Heart right ventricle (tissue), 16 donors: ENCODE measurements around the gene NMT1. TPM values are rescaled to one million over a fixed set of nuclear protein-coding genes. Genes with fewer than 3 reads are reported as not detected.
A peak's percentile ranks its signal among the peaks of the same experiment; 100 is the strongest.

Experiments used
- ATAC-seq, 8 donors: fragments of 200-7000 bp; cut with Tn5 transposase; one replicate each; pipeline ENCODE4 v1.9.1; 2020; ENCODE audit warnings: mild to moderate bottlenecking in 8 of 8, moderate library complexity in 8 of 8, moderate number of reproducible peaks in 1 of 8
- DNase-seq, 2 donors: peaks; one replicate each; pipeline ENCODE4 v3.0.0-alpha.2; 2020
- H3K27ac ChIP-seq, 10 donors: fragments of 200-600 bp; sonication (generic) in 2 of 10; one replicate each; pipeline versions ENCODE4 v1.5.0 to v1.8.0; 2020 to 2022; ENCODE audit warnings: mild to moderate bottlenecking in 3 of 10
- H3K27me3 ChIP-seq, 7 donors: fragments of 200-600 bp; one replicate each; pipeline ENCODE4 v1.8.0; 2021 to 2022; ENCODE audit warnings: mild to moderate bottlenecking in 2 of 7
- H3K36me3 ChIP-seq, 9 donors: fragments of 200-600 bp; sonication (generic) in 1 of 9; one replicate each; pipeline versions ENCODE4 v1.5.0 to v1.8.0; 2020 to 2022; ENCODE audit warnings: mild to moderate bottlenecking in 2 of 9
- H3K4me1 ChIP-seq, 9 donors: fragments of 200-600 bp; sonication (generic) in 1 of 9; one replicate each; pipeline versions ENCODE4 v1.5.0 to v1.8.0; 2020 to 2022; ENCODE audit warnings: mild to moderate bottlenecking in 4 of 9
- H3K4me3 ChIP-seq, 10 donors: fragments of 200-600 bp; sonication (generic) in 2 of 10; one replicate each; pipeline versions ENCODE4 v1.5.0 to v1.8.0; 2020 to 2022; ENCODE audit warnings: mild to moderate bottlenecking in 7 of 10, moderate library complexity in 2 of 10
- H3K9me3 ChIP-seq, 11 donors: fragments of 200-600 bp in 10 of 11; sonication (generic) in 2 of 11; one replicate each; pipeline versions ENCODE4 v1.5.0 to v1.8.0; 2013 to 2022; ENCODE audit warnings: mild to moderate bottlenecking in 2 of 11, control low read depth in 1 of 11, moderate library complexity in 1 of 11
- WGBS, 2 donors: extraction: QIAGEN DNeasy Blood & Tissue Kit; methylation state at CpG; one replicate each; pipeline ENCODE4 v1.1.7; 2013; ENCODE audit warnings: inconsistent platforms in 1 of 2; 5-methylcytosine and 5-hydroxymethylcytosine counted together
- intact Hi-C, 10 donors: fragments of 100-400 bp; cut with DNase I; formaldehyde crosslinking; loops; one replicate each; pipeline versions ENCODE4 v1.11.1 to v1.14.2; 2022
- polyA plus RNA-seq, 2 donors: library from polyadenylated mRNA; stranded (reverse); fragments of 200-250 nt; gene quantifications; one replicate each; pipeline ENCODE4 v1.2.3, GENCODE V29; 2013
- total RNA-seq, 10 donors: library from RNA; stranded (reverse); fragmentation: NEBNext Ultra II Directional in 3 of 10; extraction: Animal tissue kit (Norgen Biotek cat#: 25700) in 3 of 10; gene quantifications; one replicate each; pipeline versions ENCODE4 v1.2.1 to v1.2.4, GENCODE V29; 2021 to 2023
- TF ChIP-seq, protein P1 (sequence below), 9 donors: fragments of 200-600 bp; sonication (generic) in 2 of 9; IDR thresholded peaks; one replicate each; pipeline versions ENCODE4 v1.5.0 to v1.8.0; 2021 to 2022; ENCODE audit warnings: antibody characterized with exemption in 9 of 9, mild to moderate bottlenecking in 5 of 9, moderate library complexity in 1 of 9
- donor health status: Arrhythmogenic right ventricular cardiomyopathy.
- donor health status: ischemic (EF 13 %, LVEDD 7.1; RV severe dilation, severe dysfunction).
- donor health status: healthy with polysubstance abuse.
- donor health status: DM: no; HTN: yes; CAD: no.
- donor health status: DM: no; HTN: no; CAD: no.
- donor health status: ischemic (EF 25% LVEDD 6.9; RV normal size, moderate dysfunction).
- donor health status: ischemic (EF 25% LVEDD 5.7; RV mildly dilated, moderate dysfunction).
- donor health status: healthy.
- donor health status: DM: yes; HTN: yes; CAD: no.
- donor health status: Ischemic cardiomyopathy.
- donor health status: ischemic (EF 35%, LVEDD 5.7; RV mildly dilated, moderate dysfunction).
- donor health status: nonischemic (EF 11% LVEDD 7.7; RV severe dilation, severe dysfunction).
- donor health status: DM: yes; HTN: yes; CAD: no.
- donor health status: PGD.
- donor health status: ischemic (EF 29% LVEDD 5.4; RV normal size, mild dysfunction).
- donor health status: nonischemic (EF 23%, LVEDD 6.1; RV moderate dilation, normal function).

NMT1 gene
- total and polyA plus RNA-seq, 12 donors: 40.9 to 110 (median 72.6) TPM

GRCh38 chr17:45020354-45021138 is 40.6 kb upstream of the NMT1 start:
- peak in 5 of 8 donors; percentile 5 to 31 (median 15) for ATAC-seq
- peak in 1 of 2 donors; percentile 36 for DNase-seq
- no peaks in the 10 kb centered on the region for H3K9me3 ChIP-seq
- TF ChIP-seq, protein P1, sequence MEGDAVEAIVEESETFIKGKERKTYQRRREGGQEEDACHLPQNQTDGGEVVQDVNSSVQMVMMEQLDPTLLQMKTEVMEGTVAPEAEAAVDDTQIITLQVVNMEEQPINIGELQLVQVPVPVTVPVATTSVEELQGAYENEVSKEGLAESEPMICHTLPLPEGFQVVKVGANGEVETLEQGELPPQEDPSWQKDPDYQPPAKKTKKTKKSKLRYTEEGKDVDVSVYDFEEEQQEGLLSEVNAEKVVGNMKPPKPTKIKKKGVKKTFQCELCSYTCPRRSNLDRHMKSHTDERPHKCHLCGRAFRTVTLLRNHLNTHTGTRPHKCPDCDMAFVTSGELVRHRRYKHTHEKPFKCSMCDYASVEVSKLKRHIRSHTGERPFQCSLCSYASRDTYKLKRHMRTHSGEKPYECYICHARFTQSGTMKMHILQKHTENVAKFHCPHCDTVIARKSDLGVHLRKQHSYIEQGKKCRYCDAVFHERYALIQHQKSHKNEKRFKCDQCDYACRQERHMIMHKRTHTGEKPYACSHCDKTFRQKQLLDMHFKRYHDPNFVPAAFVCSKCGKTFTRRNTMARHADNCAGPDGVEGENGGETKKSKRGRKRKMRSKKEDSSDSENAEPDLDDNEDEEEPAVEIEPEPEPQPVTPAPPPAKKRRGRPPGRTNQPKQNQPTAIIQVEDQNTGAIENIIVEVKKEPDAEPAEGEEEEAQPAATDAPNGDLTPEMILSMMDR (IDR thresholded peaks at IDR 0.05): no peak
- WGBS, 2 donors: 41 to 56% methylated on average over 17 of the region's 17 CpGs
- H3K27me3 ChIP-seq: peaks cover 0 to 44% (median 0%) of the 10 kb centered on the region in 7 donors
- H3K4me1 ChIP-seq: peaks cover 13 to 46% (median 38%) of the 10 kb centered on the region in 9 donors
- intact Hi-C loops: loop anchor here in 9 of 10 donors (1.0 to 10.0 kb wide), 11 partner anchors 74 to 248 kb away; a partner anchor contains a TSS
- H3K27ac ChIP-seq: peak overlapping the region in 1 of 10 donors; percentile 9
- H3K36me3 ChIP-seq: peaks cover 0 to 7% (median 0%) of the 10 kb centered on the region in 9 donors
- H3K4me3 ChIP-seq: no peak overlapping the region

- H3K36me3 ChIP-seq: peaks cover 0 to 12% (median 2%) of the 10 kb centered on the region in 9 donors
- intact Hi-C loops: loop anchor here in 9 of 10 donors (1.0 to 10.0 kb wide), 11 partner anchors 73 to 249 kb away; a partner anchor contains a TSS
- peaks cover 13 to 46% (median 38%) of the 10 kb centered on the region in 9 donors for H3K4me1 ChIP-seq
- ATAC-seq (peak; percentile 76 to 86 (median 80)), DNase-seq (peak; percentile 44 to 81)
- peaks cover 0 to 44% (median 0%) of the 10 kb centered on the region in 7 donors for H3K27me3 ChIP-seq
- peak overlapping the region in 9 of 10 donors; percentile 61 to 81 (median 71) for H3K27ac ChIP-seq
- peak overlapping the region; percentile 4 to 61 (median 53) for H3K4me3 ChIP-seq
- TF ChIP-seq, protein P1 (IDR thresholded peaks at IDR 0.05): peak; percentile 77 to 99 (median 92)
- H3K9me3 ChIP-seq: no peaks in the 10 kb centered on the region
- 4 to 5% methylated on average over 57 of the region's 57 CpGs for WGBS, 2 donors
Observed at GRCh38 chr17:45021607-45022287, 39.4 kb upstream of the NMT1 start.

- intact Hi-C loops: loop anchor here in 7 of 10 donors (1.0 to 10.0 kb wide), 8 partner anchors 73 to 250 kb away; a partner anchor contains a TSS
- Histone ChIP-seq H3K36me3 (peaks cover 0 to 16% (median 5%) of the 10 kb centered on the region in 9 donors), H3K4me3 (peak overlapping the region in 5 of 10 donors; percentile 56 to 61 (median 56)), H3K4me1 (peaks cover 13 to 46% (median 38%) of the 10 kb centered on the region in 9 donors), H3K9me3 (no peaks in the 10 kb centered on the region), H3K27me3 (peaks cover 0 to 44% (median 0%) of the 10 kb centered on the region in 7 donors), H3K27ac (peak overlapping the region in 9 of 10 donors; percentile 61 to 81 (median 71))
- TF ChIP-seq, protein P1 (IDR thresholded peaks at IDR 0.05): peak in 6 of 9 donors; percentile 4 to 36 (median 22)
- 65 to 72% methylated on average over 8 of the region's 8 CpGs for WGBS, 2 donors
- ATAC-seq (peak in 1 of 8 donors; percentile 1), DNase-seq (no peak)
Observed at GRCh38 chr17:45022288-45022648, 38.8 kb upstream of the NMT1 start.
